KMS-11 (cell line): ENCODE data around the gene NR2F2.

Experiments used
- H2AFZ ChIP-seq: fragments of 200-600 bp; sonication (generic); 2 replicates; pipeline ENCODE4 v1.6.1; 2016; ENCODE audit warnings: antibody characterized with exemption, mixed run types, low read depth
- H3K27ac ChIP-seq: fragments of 200-600 bp; sonication (generic); 2 replicates; pipeline ENCODE4 v1.6.1; 2016; ENCODE audit warnings: mild to moderate bottlenecking, mixed run types
- H3K27me3 ChIP-seq: fragments of 200-600 bp; sonication (generic); 2 replicates; pipeline ENCODE4 v1.6.1; 2017; ENCODE audit warnings: mild to moderate bottlenecking, low read depth, mixed run types, moderate library complexity; ENCODE audit not compliant: insufficient read depth
- H3K36me3 ChIP-seq: fragments of 200-600 bp; sonication (generic); 2 replicates; pipeline ENCODE4 v1.6.1; 2017; ENCODE audit warnings: mild to moderate bottlenecking, mixed run types; ENCODE audit not compliant: insufficient read depth
- H3K4me1 ChIP-seq: fragments of 200-600 bp; sonication (generic); 2 replicates; pipeline ENCODE4 v1.6.1; 2016; ENCODE audit warnings: mild to moderate bottlenecking, low read depth, mixed run types; ENCODE audit not compliant: poor library complexity, severe bottlenecking
- H3K4me2 ChIP-seq: fragments of 200-600 bp; sonication (generic); 2 replicates; pipeline ENCODE4 v1.7.0; 2016; ENCODE audit warnings: mild to moderate bottlenecking, mixed run types
- H3K4me3 ChIP-seq: fragments of 200-600 bp; sonication (generic); IDR thresholded peaks from 2 replicates; pipeline ENCODE4 v1.6.1; 2017; ENCODE audit warnings: low read depth, low read length, mixed read lengths; ENCODE audit not compliant: insufficient read depth
- H3K79me2 ChIP-seq: fragments of 200-600 bp; sonication (generic); 2 replicates; pipeline ENCODE4 v1.6.1; 2016; ENCODE audit warnings: low read depth, mixed run types; ENCODE audit not compliant: insufficient read depth
- H3K9ac ChIP-seq: fragments of 200-600 bp; sonication (generic); 2 replicates; pipeline ENCODE4 v1.6.1; 2016; ENCODE audit warnings: mild to moderate bottlenecking, mixed run types
- H4K20me1 ChIP-seq: fragments of 200-600 bp; sonication (generic); 2 replicates; pipeline ENCODE4 v1.6.1; 2016; ENCODE audit warnings: mild to moderate bottlenecking, mixed run types; ENCODE audit not compliant: insufficient read depth
- TF ChIP-seq, protein P1 (sequence below): fragments of 200-600 bp; sonication (generic); conservative IDR thresholded peaks from 2 replicates; pipeline ENCODE4 v1.6.1; 2017; ENCODE audit warnings: low read depth, mild to moderate bottlenecking, antibody characterized with exemption, low read length, moderate library complexity, mixed read lengths

Gene NR2F2

DNA sequence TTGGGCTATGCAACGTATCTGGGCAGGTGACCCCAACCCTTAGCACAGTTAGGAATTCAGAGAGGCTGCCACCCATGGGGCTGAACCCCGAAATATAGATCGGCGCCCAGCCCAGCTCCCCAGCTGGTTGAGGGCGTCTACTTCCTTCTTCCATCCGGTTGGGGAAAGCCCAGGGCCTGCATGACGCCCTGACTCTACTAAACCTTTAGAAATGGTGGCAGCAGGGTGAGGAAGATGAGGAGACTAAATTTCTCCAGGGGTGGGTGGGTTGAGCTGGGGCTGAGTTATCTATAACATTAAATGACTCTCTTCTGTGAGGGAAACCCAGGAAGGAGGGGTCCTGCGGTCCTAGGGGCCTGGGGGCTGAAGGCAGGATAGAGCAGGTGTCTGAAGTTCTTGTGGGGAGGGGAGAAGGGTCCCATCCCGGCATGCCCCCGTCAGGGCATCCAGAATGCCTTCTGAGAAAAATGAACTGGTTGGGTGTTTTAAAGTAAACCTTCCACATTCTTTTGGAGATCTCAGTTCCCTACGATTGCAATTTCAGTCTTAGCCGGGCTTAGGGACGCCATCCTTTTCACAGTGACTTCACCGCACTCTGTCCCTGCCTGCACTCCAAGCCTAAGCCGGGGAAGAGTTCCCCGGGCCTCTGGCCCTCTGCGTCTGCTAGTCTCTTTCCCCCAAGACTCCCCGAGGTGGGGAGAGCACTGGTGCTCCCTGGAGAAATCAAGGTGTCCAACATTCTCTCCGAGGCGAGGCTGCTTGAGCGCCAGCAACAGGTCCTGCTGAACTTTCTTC lies 28.5 kb downstream of the NR2F2 start:
- no peaks in the 10 kb centered on the region for H3K36me3 ChIP-seq
- H2AFZ ChIP-seq, result no peak overlapping the region
- no peaks in the 10 kb centered on the region for H3K79me2 ChIP-seq
- no peak overlapping the region for H3K4me2 ChIP-seq
- TF ChIP-seq, protein P1, sequence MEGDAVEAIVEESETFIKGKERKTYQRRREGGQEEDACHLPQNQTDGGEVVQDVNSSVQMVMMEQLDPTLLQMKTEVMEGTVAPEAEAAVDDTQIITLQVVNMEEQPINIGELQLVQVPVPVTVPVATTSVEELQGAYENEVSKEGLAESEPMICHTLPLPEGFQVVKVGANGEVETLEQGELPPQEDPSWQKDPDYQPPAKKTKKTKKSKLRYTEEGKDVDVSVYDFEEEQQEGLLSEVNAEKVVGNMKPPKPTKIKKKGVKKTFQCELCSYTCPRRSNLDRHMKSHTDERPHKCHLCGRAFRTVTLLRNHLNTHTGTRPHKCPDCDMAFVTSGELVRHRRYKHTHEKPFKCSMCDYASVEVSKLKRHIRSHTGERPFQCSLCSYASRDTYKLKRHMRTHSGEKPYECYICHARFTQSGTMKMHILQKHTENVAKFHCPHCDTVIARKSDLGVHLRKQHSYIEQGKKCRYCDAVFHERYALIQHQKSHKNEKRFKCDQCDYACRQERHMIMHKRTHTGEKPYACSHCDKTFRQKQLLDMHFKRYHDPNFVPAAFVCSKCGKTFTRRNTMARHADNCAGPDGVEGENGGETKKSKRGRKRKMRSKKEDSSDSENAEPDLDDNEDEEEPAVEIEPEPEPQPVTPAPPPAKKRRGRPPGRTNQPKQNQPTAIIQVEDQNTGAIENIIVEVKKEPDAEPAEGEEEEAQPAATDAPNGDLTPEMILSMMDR, result no peak
- no peaks in the 10 kb centered on the region for H4K20me1 ChIP-seq
- peaks cover 13% of the 10 kb centered on the region for H3K4me1 ChIP-seq
- no peak overlapping the region for H3K4me3 ChIP-seq
- no peak overlapping the region for H3K27ac ChIP-seq
- H3K9ac ChIP-seq, result no peak overlapping the region
- peaks cover 6% of the 10 kb centered on the region; the same call in 1 of the 2 replicates for H3K27me3 ChIP-seq

DNA sequence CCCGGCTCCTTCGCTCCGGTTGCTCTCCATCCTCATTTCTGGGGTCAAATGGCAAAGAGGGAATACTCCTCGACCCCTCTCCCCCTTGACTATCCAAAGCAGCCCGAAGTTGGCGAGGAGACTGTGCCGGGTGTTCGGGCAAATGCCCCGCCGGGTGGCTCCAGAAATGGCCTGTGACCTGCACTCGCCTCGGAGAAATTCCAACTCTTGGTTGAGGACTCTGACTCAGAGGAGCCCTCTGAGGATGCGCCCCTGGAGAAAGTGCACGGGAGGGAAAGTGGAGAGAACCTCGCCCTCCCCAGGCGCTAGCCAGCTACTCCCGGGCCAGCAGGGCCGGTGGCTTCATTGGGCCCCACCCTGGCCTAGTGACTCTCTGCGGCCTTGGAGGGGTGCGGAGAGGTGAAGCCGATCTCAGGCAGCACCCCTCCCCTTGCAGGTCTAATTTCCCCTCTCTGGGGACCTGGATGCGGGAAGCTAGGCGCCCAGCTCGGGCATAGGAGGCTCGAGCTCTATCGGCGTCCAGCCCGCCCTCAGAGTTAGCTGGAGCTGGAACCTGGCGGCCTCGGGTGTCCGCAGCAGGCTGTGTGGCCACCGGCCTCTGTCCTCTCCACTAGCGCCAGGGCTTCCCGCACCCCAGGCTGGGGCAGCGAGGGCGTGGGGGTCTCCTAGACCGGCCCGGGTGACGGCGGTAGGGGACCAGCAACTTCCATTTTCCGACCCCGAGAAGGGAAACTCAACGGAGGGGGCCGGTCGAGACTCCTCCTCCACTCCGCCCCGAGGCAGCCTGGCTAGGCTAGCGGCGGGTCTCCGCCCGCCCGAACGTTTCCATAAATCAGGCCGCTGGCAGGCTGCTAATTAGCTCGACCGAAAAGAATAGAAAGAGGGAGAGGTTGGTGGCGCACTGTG lies 29.4 kb downstream of the NR2F2 start:
- no peaks in the 10 kb centered on the region for H3K79me2 ChIP-seq
- no peak overlapping the region for H3K4me3 ChIP-seq
- H4K20me1 ChIP-seq, result no peaks in the 10 kb centered on the region
- no peak overlapping the region for H3K4me2 ChIP-seq
- H3K9ac ChIP-seq, result no peak overlapping the region
- peaks cover 11% of the 10 kb centered on the region for H3K4me1 ChIP-seq
- H3K27me3 ChIP-seq, result peaks cover 4% of the 10 kb centered on the region; the same call in 1 of the 2 replicates
- H3K27ac ChIP-seq, result no peak overlapping the region
- H2AFZ ChIP-seq, result no peak overlapping the region
- H3K36me3 ChIP-seq, result no peaks in the 10 kb centered on the region
- TF ChIP-seq, protein P1, result no peak

DNA sequence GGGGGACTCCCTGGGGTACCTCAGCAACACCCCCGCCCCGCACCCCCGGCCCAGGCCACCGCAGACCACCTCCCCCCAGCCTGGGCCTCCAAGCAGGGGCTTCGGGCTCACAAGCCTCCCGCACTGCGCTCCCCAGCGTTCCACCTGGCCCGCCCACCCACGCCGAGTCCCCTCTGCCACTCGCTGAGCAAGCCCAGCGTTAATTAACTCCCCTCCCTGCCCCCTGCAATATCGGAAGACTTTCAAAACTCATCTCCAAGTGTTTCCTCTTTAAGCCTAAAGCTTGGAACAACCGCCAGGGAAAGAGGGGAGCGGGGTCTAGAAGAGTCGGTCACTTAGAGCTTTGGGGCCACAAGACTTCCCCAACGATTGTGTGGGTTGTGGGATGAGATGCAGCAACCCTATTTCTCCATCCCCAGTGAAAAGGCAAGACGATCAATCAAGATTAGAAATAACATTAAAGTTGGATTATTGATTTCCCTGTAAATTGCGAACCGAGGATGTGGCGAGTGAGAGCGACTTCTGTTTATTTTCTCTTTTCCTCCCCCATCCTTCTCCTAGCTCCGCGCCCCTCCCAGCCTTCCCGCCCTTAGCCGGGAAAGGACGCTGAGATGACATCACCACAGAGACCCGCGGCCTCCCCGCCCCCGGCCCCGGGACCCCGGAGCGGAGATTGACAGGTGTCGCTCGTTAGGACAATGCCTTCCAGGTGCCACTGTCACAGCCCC lies 30.2 kb downstream of the NR2F2 start:
- Histone ChIP-seq H3K79me2 (no peaks in the 10 kb centered on the region), H3K4me2 (no peak overlapping the region), H3K27me3 (peaks cover under 1% of the 10 kb centered on the region; the same call in 1 of the 2 replicates), H4K20me1 (no peaks in the 10 kb centered on the region), H3K36me3 (no peaks in the 10 kb centered on the region), H3K9ac (no peak overlapping the region), H3K27ac (no peak overlapping the region), H3K4me1 (peaks cover 9% of the 10 kb centered on the region), H3K4me3 (no peak overlapping the region), H2AFZ (no peak overlapping the region)
- TF ChIP-seq, protein P1, result no peak

DNA sequence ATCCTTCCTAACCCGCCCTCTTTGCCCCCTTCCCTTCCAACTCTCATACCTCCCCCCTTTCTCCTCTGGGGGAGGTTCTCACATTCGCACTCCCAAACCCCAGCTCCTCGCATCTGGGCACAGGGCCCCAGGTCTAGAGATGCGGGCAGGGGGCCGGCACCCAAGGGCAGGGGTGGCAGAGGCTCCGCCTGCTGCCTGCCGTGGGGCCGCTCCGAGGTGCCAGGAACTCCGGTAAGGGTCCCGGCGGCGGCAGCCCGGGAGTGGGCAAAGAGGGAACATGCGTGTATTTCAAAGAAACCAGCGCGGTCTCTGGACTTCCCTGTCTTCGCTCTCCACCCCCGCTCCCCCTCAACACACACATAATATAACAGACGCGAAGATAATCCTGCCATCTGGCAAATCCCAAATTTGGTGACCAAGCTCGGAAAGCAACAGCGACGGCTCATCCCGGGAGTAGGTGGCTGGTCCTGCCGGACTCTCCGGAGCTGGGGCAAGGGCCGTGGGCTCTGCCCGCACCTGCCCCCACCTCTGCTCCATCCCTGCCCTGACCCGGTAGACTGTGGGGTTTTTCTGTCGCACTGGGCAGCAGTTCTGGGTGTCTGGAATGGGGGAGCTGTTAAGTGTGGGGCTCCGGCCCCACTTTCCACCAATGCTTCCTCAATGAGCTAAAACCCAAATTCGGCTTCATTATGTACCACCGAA lies 31.0 kb downstream of the NR2F2 start:
- Histone ChIP-seq H3K27ac (no peak overlapping the region), H3K79me2 (no peaks in the 10 kb centered on the region), H3K4me2 (no peak overlapping the region), H3K9ac (no peak overlapping the region), H2AFZ (no peak overlapping the region), H3K4me1 (peaks cover 2% of the 10 kb centered on the region), H3K36me3 (no peaks in the 10 kb centered on the region), H4K20me1 (no peaks in the 10 kb centered on the region), H3K4me3 (no peak overlapping the region), H3K27me3 (no peaks in the 10 kb centered on the region)
- TF ChIP-seq, protein P1, result no peak
